Measurements from ENCODE around the gene HDHD3. TPM values are rescaled to one million over a fixed set of nuclear protein-coding genes. Genes with fewer than 3 reads are reported as not detected.

The HDHD3 gene
- total RNA-seq, 1 donor from 2014 or later = 33.9 TPM

DNA sequence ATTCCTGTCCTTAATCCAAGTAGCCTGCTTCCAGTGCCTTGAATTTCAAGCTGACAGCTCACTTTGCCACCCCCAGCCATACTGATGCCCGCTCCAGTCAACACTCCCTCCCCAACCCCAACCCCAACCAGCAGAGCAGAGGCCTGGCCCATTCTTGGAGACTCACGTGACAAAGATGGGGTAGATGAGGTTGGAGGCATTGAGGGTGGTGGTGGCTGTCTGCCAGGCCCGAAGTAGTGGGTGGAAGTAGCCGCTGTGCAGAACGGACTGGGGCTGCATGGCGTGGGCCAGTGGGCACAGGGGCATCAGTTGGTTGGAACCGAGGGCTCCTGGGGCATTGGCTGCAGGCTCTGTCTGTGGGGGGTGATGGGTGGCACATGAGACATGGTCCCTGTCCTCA lies 16.5 kb upstream of the HDHD3 start:
- no peak overlapping the region for H3K4me3 Mint-ChIP-seq
- DNase-seq (ENCODE audit: extremely low spot score, unreplicated experiment) = no peak
- no peaks in the 10 kb centered on the region for H3K27me3 Mint-ChIP-seq
- no peaks in the 10 kb centered on the region for H3K9me3 Mint-ChIP-seq
- H3K36me3 Mint-ChIP-seq = peaks cover 17% of the 10 kb centered on the region
- H3K27ac Mint-ChIP-seq = no peak overlapping the region
- TF ChIP-seq, protein P1, sequence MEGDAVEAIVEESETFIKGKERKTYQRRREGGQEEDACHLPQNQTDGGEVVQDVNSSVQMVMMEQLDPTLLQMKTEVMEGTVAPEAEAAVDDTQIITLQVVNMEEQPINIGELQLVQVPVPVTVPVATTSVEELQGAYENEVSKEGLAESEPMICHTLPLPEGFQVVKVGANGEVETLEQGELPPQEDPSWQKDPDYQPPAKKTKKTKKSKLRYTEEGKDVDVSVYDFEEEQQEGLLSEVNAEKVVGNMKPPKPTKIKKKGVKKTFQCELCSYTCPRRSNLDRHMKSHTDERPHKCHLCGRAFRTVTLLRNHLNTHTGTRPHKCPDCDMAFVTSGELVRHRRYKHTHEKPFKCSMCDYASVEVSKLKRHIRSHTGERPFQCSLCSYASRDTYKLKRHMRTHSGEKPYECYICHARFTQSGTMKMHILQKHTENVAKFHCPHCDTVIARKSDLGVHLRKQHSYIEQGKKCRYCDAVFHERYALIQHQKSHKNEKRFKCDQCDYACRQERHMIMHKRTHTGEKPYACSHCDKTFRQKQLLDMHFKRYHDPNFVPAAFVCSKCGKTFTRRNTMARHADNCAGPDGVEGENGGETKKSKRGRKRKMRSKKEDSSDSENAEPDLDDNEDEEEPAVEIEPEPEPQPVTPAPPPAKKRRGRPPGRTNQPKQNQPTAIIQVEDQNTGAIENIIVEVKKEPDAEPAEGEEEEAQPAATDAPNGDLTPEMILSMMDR (conservative IDR thresholded peaks at IDR 0.05) = no peak
- peaks cover 7% of the 10 kb centered on the region for H3K4me1 Mint-ChIP-seq (ENCODE audit: unreplicated experiment)

DNA sequence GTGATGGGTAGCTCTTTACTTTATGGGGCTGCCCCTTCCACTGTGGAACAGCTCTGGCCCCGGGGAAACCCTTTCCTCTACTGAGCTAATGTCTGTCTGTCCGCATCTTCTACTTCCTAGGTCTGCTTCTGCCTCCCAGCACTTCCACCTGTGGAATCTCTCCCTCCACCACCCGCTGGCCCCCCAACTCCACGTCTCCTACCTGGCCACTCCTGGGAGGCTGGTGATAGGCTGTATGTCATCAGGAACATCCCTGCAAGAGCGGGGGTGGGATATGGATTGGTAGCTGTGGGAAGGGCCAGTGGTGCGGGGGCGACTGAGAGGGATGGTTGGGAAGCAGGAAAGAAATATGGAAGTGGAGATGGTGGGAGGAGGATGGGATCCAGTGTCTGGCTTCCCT lies 15.1 kb upstream of the HDHD3 start:
- TF ChIP-seq, protein P1 (conservative IDR thresholded peaks at IDR 0.05) = no peak
- H3K4me3 Mint-ChIP-seq = no peak overlapping the region
- no peak overlapping the region for H3K27ac Mint-ChIP-seq
- H3K27me3 Mint-ChIP-seq = no peaks in the 10 kb centered on the region
- H3K4me1 Mint-ChIP-seq (ENCODE audit: unreplicated experiment) = peaks cover 19% of the 10 kb centered on the region
- no peaks in the 10 kb centered on the region for H3K9me3 Mint-ChIP-seq
- peaks cover 25% of the 10 kb centered on the region for H3K36me3 Mint-ChIP-seq
- DNase-seq (ENCODE audit: extremely low spot score, unreplicated experiment) = no peak

DNA sequence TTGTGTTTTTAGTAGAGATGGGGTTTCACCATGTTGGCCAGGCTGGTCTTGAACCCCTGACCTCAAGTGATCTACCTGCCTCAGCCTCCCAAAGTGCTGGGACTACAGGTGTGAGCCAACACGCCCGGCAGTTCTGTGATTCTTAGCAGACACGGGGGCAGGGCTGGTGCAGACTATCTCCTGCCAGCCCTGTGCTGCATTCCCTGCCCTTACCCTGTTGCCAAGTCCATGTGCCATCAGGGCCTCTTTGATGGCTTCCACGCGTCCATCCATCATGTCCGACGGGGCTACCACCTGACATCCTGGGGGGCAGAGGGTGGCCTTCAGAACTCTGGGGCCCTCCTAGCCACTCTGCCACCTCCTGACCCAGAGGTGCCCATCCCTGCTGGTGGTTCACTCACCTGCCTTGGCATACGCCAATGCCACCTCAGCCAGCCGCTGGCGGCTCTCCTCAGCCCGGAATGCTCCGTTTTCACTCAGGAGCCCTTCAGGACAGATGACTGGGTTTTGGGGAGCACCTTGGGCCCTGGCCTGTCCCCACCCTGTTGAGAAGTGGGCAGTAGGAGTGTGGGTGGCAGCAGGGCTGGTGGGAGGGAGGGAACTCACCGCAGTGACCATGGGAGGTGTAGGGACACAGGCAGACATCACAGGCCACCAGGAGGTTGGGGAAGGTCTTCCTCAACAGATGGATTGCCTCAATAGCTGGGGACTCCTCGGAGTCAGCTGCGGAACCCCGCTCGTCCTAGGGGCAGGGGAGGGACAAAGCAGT lies 13.6 kb upstream of the HDHD3 start:
- Mint-ChIP-seq H3K9me3 (no peaks in the 10 kb centered on the region), H3K4me1 (ENCODE audit: unreplicated experiment) (peaks cover 18% of the 10 kb centered on the region), H3K4me3 (no peak overlapping the region), H3K36me3 (peaks cover 30% of the 10 kb centered on the region), H3K27ac (no peak overlapping the region), H3K27me3 (no peaks in the 10 kb centered on the region)
- DNase-seq (ENCODE audit: extremely low spot score, unreplicated experiment) = no peak
- TF ChIP-seq, protein P1 (conservative IDR thresholded peaks at IDR 0.05) = no peak

DNA sequence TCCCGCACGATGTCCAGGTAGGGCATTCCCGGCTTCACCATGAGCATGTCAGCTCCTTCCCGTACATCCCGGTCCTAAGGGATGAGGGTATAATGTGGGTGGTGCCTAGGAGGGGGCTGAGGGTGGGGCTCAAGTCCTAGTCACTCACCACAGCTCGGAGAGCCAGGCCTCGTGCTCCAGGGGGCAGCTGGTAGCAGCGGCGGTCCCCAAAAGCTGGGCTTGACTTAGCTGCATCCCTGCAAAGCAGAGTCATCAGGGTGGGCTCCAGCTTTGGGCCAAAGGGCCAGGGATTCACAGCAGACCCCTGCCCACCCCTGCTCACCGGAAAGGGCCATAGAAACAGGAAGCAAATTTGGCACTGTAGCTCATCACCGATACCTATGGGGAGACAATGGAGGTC lies 12.7 kb upstream of the HDHD3 start:
- Mint-ChIP-seq H3K36me3 (peaks cover 27% of the 10 kb centered on the region), H3K9me3 (no peaks in the 10 kb centered on the region), H3K4me1 (ENCODE audit: unreplicated experiment) (peaks cover 18% of the 10 kb centered on the region), H3K4me3 (no peak overlapping the region), H3K27me3 (no peaks in the 10 kb centered on the region), H3K27ac (no peak overlapping the region)
- DNase-seq (ENCODE audit: extremely low spot score, unreplicated experiment) = no peak
- TF ChIP-seq, protein P1 (conservative IDR thresholded peaks at IDR 0.05) = no peak

DNA sequence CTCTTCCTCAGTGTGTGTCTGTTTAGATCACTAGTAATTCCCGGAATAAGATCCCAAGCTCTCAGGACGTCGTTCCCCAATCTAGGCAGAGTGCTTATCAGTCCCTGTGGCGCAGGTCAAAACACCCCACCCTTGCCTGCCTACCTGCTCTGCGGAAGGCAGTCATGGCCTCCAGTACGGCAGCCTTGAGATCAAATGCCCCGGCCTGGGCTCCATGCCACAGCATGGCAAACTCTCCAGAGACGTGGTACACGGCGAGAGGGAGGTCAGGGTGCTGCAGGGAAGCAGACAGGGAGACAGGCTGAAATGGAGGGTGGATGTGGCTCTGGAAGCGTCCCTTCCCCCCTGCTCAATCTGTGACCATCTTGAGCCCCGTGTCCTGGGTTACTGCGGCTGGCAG lies 12.0 kb upstream of the HDHD3 start:
- Mint-ChIP-seq H3K27ac (peak overlapping the region; percentile 75), H3K4me1 (ENCODE audit: unreplicated experiment) (peaks cover 18% of the 10 kb centered on the region), H3K36me3 (peaks cover 27% of the 10 kb centered on the region), H3K9me3 (no peaks in the 10 kb centered on the region), H3K27me3 (no peaks in the 10 kb centered on the region), H3K4me3 (no peak overlapping the region)
- no peak for DNase-seq (ENCODE audit: extremely low spot score, unreplicated experiment)
- TF ChIP-seq, protein P1 (conservative IDR thresholded peaks at IDR 0.05) = no peak

Measured in type B pancreatic cell (in vitro differentiated cells).